GM12878 (cell line): Measurements from ENCODE around the gene HM13. TPM values are rescaled to one million over a fixed set of nuclear protein-coding genes. Genes with fewer than 3 reads are reported as not detected.

Experiments
- ATF7 ChIP-seq: fragments of 450-650 bp; IDR thresholded peaks from 2 replicates; pipeline ENCODE4 v1.6.1; 2016; ENCODE audit warnings: low read depth, mild to moderate bottlenecking
- BCLAF1 ChIP-seq: fragments of 450-650 bp; IDR thresholded peaks from 2 replicates; pipeline ENCODE4 v1.6.1; 2017; ENCODE audit warnings: antibody characterized with exemption, mild to moderate bottlenecking, moderate library complexity
- FOXK2 ChIP-seq: fragments of 450-650 bp; IDR thresholded peaks from 2 replicates; pipeline ENCODE4 v1.6.1; 2017; ENCODE audit warnings: mild to moderate bottlenecking, moderate library complexity
- HDGF ChIP-seq: fragments of 450-650 bp; IDR thresholded peaks from 2 replicates; pipeline ENCODE4 v1.6.1; 2016; ENCODE audit warnings: antibody characterized with exemption
- KDM1A ChIP-seq: fragments of 200-600 bp; sonication (generic); IDR thresholded peaks from 2 replicates; pipeline ENCODE4 v1.6.1; 2016; ENCODE audit warnings: borderline replicate concordance
- NKRF ChIP-seq: fragments of 450-650 bp; conservative IDR thresholded peaks from 2 replicates; pipeline ENCODE4 v1.6.1; 2017; ENCODE audit warnings: mild to moderate bottlenecking, moderate library complexity
- RFX5 ChIP-seq: IDR thresholded peaks from 2 replicates; pipeline ENCODE4 v1.6.1; 2011; ENCODE audit warnings: low read depth, low read length, improper control_type of control experiment
- SREBF2 ChIP-seq: IDR thresholded peaks from 2 replicates; pipeline ENCODE4 v1.6.1; 2012; ENCODE audit warnings: mild to moderate bottlenecking, low read length
- STAT1 ChIP-seq: fragments of 450-650 bp; conservative IDR thresholded peaks from 2 replicates; pipeline ENCODE4 v1.6.1; 2014; ENCODE audit warnings: antibody characterized with exemption, mild to moderate bottlenecking
- ZZZ3 ChIP-seq: IDR thresholded peaks from 2 replicates; pipeline ENCODE4 v1.6.1; 2011; ENCODE audit warnings: low read depth; ENCODE audit not compliant: control insufficient read depth, insufficient read length
- polyA plus RNA-seq, 11 experiments: library from polyadenylated mRNA; depleted of rRNA in 4 of 11; unstranded in 6 of 11; stranded (reverse) in 5 of 11; fragments of >200 nt; fragmentation: Nextera tagmentation in 4 of 11; fragmentation: Illumina TruSeq in 1 of 11; extraction: Ambion mirVana in 4 of 11; extraction: Trizol in 1 of 11; gene quantifications; 1 replicate in 1 of 11; 2 replicates in 10 of 11; pipeline versions ENCODE4 v1.2.1 to v1.2.3, GENCODE V29; 2011 to 2016; ENCODE audit warnings: inconsistent platforms in 2 of 11, missing spikeins in 2 of 11, low read depth in 1 of 11
- total RNA-seq, 4 experiments: library from RNA; depleted of rRNA in 3 of 4; stranded (reverse); fragments of >200 nt in 3 of 4; fragmentation: Illumina TruSeq in 1 of 4; extraction: Trizol in 1 of 4; gene quantifications; 2 replicates each; pipeline versions ENCODE4 v1.2.1 to v1.2.3, GENCODE V29; 2013 to 2021
- TF ChIP-seq, protein P1 (sequence below): IDR thresholded peaks from 2 replicates; pipeline ENCODE4 v1.6.1; 2012; ENCODE audit warnings: mild to moderate bottlenecking, low read depth, low read length
- TF ChIP-seq, protein P2 (sequence below): fragments of 450-650 bp; IDR thresholded peaks from 2 replicates; pipeline ENCODE4 v1.6.1; 2018; ENCODE audit warnings: mild to moderate bottlenecking, low read depth, moderate library complexity; ENCODE audit not compliant: partially characterized antibody

Gene HM13
- total and polyA plus RNA-seq, 10 of the 15 experiments (the other 5 are each of a cell fraction or from before 2014, with no cell fraction given) = 4.8 to 185 (median 81.7) TPM

DNA sequence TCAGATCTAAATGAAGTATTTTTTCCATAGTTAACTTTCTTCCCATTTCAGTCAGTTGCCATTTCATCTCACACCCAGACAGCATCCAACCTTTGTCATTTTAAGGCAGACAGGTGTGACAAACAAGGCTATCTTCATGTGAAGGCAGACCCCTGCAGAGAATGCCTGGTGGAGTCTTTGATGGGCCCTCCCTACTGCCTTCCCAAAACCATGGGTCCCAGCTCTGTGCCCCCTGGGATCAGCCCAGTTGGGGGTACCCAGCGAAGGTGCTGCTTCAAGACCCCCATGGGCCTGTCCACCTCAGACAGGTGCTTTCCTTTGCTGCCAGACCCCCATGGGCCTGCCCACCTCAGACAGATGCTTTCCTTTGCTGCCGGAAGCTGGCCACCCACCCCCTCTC is 62.5 kb downstream of the HM13 start (continued):
- TF ChIP-seq, protein P1, sequence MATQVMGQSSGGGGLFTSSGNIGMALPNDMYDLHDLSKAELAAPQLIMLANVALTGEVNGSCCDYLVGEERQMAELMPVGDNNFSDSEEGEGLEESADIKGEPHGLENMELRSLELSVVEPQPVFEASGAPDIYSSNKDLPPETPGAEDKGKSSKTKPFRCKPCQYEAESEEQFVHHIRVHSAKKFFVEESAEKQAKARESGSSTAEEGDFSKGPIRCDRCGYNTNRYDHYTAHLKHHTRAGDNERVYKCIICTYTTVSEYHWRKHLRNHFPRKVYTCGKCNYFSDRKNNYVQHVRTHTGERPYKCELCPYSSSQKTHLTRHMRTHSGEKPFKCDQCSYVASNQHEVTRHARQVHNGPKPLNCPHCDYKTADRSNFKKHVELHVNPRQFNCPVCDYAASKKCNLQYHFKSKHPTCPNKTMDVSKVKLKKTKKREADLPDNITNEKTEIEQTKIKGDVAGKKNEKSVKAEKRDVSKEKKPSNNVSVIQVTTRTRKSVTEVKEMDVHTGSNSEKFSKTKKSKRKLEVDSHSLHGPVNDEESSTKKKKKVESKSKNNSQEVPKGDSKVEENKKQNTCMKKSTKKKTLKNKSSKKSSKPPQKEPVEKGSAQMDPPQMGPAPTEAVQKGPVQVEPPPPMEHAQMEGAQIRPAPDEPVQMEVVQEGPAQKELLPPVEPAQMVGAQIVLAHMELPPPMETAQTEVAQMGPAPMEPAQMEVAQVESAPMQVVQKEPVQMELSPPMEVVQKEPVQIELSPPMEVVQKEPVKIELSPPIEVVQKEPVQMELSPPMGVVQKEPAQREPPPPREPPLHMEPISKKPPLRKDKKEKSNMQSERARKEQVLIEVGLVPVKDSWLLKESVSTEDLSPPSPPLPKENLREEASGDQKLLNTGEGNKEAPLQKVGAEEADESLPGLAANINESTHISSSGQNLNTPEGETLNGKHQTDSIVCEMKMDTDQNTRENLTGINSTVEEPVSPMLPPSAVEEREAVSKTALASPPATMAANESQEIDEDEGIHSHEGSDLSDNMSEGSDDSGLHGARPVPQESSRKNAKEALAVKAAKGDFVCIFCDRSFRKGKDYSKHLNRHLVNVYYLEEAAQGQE = no peak
- TF ChIP-seq RFX5 (no peak), HDGF (no peak), NKRF (no peak), ATF7 (no peak), BCLAF1 (no peak), STAT1 (no peak), FOXK2 (no peak), SREBF2 (no peak), ZZZ3 (no peak), KDM1A (no peak)
- TF ChIP-seq, protein P2, sequence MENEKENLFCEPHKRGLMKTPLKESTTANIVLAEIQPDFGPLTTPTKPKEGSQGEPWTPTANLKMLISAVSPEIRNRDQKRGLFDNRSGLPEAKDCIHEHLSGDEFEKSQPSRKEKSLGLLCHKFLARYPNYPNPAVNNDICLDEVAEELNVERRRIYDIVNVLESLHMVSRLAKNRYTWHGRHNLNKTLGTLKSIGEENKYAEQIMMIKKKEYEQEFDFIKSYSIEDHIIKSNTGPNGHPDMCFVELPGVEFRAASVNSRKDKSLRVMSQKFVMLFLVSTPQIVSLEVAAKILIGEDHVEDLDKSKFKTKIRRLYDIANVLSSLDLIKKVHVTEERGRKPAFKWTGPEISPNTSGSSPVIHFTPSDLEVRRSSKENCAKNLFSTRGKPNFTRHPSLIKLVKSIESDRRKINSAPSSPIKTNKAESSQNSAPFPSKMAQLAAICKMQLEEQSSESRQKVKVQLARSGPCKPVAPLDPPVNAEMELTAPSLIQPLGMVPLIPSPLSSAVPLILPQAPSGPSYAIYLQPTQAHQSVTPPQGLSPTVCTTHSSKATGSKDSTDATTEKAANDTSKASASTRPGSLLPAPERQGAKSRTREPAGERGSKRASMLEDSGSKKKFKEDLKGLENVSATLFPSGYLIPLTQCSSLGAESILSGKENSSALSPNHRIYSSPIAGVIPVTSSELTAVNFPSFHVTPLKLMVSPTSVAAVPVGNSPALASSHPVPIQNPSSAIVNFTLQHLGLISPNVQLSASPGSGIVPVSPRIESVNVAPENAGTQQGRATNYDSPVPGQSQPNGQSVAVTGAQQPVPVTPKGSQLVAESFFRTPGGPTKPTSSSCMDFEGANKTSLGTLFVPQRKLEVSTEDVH = no peak
